LNCAP (cell line): ENCODE measurements around the gene ARHGAP4.

Source experiments
- TF ChIP-seq, protein P1 (sequence below): fragments of 450-650 bp; IDR thresholded peaks from 2 replicates; pipeline ENCODE4 v1.5.1; 2017; ENCODE audit warnings: mild to moderate bottlenecking

Gene ARHGAP4

DNA sequence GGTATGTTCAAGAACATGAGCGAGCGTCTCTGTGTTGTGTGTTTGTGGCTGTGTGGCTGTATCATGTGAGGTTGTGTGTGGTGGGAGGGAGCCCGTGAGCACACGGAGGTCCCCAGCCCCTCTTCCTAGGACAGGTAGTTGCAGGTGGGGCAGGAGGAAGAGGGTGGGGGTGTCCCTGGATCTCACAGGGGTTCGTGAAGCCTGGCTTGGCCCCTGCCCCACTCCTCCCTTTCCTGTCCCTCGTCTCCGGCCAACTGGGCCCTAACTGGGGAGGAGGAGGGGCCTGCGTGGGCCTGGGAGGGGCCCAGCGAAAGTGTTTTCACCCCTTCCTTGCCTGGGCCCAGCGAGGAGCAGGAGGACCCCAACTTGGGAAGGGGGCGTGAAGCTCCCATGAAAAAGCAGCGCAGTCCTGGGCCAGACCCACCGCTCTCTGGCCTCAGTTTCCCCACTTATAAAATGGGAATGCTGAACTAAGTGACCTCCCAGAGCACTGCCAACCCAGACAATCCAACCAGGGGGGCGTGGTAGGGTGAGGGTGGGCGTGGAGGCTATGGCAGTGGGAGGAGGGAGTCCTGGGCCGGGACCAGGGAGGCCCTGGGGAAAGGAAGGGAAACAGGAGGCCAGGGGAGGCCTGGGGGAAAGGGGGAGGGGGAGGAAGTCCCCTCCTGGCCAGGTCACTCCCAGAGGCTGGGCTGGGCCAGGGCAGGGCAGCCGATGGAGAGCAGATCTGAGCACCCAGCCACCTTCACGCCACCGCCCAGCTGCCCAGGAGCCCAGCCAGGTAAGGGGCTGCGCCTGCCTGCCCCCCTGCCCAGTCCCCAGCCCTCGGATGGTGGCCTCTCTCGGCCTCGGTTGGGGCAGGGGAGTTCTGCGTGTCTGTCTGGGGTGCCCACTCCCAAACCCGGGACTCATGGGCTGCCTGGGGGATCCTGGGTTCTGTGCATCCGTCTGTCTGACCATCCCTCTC lies 21.8 kb downstream of the ARHGAP4 start, which contains the start of gene AVPR2:
Gene AVPR2 (plus strand): TSS at position 683 of the 967 bp plus-strand sequence. CDS start 473 bp downstream, outside the sequence.
- TF ChIP-seq, protein P1, sequence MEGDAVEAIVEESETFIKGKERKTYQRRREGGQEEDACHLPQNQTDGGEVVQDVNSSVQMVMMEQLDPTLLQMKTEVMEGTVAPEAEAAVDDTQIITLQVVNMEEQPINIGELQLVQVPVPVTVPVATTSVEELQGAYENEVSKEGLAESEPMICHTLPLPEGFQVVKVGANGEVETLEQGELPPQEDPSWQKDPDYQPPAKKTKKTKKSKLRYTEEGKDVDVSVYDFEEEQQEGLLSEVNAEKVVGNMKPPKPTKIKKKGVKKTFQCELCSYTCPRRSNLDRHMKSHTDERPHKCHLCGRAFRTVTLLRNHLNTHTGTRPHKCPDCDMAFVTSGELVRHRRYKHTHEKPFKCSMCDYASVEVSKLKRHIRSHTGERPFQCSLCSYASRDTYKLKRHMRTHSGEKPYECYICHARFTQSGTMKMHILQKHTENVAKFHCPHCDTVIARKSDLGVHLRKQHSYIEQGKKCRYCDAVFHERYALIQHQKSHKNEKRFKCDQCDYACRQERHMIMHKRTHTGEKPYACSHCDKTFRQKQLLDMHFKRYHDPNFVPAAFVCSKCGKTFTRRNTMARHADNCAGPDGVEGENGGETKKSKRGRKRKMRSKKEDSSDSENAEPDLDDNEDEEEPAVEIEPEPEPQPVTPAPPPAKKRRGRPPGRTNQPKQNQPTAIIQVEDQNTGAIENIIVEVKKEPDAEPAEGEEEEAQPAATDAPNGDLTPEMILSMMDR: no peak

DNA sequence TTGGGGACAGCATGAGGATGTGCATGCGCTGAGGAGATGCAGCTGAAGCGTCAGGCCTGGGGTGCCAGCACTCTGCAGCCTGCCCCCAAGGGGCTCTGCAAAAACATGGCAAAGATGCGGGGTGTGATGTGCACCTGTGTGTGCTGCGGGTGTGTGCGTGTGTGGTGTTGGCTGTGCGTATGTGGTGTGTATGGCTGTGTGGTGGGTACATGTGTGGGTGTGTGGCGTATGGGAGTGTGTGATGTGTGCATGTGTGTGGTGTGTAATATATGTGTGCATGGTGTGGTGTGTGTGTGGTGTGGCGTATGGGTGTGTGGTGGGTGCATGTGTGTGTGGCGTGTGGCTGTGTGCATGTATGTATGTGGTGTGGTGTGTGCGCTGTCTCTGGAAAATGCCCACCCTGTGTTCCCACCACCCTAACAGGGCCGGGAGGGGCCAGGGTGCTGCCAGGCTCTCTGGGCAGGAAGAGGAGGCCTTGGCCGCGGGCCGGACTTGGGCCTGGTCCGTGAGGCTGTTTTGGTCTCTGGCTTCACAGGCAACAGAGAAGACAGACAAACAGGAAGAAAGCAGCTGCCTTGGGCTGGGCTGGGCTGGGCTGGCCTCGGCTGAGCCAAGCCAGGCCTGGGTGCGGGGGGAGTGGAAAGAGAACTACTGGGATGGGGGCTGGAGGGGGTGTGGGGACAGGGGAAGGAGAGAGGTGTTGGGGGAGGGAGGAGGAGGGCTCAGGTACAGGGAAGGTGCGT lies 22.7 kb downstream of the ARHGAP4 start:
- TF ChIP-seq, protein P1: no peak

DNA sequence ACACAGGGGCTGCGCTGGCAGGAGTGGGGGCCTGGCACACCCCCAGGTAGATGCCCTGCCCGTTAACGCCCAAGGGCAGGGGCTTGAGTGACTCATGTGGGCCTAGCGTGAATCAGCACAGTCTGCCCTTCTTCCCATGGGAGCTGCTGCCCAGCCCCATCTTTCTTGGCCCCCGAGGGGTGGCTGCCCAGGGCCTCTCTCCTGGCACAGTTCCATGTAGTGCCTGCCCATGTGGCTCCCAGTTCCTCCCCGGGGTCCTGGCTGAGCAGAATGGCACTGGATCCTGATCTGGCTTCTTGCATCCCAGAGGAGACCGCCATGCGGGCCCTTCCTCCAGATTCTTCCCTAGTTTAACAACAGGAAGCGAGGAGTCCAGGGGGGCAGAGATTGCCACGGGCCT lies 23.7 kb downstream of the ARHGAP4 start:
- TF ChIP-seq, protein P1: no peak

DNA sequence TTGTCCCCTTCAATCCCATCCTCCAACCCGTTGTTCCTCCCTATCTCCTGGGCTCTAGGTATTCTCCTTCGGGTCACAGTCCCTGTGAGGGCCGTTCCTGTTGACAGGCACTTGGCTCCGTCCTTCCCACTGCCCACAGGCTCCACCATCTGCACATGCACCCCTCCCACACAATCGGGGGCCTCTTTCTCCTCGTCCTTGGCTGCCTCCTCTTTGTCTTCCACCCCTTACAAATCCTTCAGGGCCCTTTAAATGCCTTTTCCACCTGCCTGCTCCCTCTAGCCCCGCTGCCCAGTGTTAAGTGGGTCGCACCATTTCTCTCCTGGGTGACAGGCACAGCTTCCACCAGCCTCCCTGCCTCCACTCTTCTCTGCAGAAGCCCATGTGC lies 24.3 kb downstream of the ARHGAP4 start:
- TF ChIP-seq, protein P1: no peak

DNA sequence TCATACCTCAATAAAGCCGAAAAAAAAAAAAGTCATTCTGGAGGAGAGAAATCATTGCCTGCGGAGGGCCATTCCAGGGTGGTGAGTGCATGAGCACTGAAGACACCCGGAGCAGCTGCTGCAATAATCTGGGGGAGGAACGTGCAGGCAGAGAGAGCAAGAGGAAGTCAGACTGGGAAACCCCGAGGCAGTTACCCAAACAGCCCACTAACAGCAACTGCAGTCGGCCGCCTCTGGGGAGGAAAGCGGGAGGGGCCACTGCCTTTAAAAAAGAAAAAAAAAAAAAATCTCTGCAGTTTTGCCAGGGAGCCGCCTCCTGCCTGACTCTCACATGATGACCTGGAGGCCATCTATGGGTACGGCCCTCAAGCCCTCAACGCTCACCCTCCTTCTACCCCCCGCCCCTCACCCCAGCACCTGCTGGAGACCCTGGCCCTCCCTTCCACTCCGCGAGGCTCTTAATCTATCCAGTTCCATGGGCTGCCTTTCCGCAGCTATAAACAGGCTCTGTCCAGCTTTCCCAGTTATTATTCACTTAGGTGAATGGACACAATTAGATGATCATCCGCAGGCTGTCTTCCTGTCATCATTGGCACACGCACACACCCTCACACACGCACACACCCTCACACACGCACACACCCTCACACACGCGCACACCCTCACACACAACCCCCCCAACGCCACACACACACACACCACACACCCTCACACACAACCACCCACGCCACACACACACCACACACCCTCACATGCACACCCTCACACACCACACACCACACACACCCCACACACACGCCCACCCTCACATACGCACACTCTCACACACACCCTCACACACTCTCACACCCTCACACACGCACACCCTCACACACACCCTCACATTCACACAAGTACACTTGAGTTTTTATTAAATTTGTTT lies 25.0 kb downstream of the ARHGAP4 start:
- TF ChIP-seq, protein P1: no peak

DNA sequence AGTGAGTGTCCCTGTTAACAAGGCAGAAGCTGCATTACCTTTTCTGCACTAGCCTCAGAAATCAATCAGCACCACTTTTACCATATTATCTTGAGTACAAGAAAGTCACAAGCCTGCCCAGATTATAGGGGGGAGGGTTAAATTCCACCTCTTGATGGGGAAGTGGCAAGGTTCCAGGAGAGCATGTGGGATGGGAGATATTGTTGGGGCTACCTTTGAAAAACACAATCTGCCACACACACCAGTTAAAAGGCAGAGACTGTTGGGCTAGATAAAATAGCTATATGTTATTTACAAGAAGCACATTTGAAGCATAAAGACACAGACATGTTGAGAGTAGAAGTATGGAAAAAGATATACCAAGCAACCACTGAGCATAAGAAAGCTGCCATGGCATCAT lies 28.2 kb downstream of the ARHGAP4 start:
- TF ChIP-seq, protein P1: no peak

DNA sequence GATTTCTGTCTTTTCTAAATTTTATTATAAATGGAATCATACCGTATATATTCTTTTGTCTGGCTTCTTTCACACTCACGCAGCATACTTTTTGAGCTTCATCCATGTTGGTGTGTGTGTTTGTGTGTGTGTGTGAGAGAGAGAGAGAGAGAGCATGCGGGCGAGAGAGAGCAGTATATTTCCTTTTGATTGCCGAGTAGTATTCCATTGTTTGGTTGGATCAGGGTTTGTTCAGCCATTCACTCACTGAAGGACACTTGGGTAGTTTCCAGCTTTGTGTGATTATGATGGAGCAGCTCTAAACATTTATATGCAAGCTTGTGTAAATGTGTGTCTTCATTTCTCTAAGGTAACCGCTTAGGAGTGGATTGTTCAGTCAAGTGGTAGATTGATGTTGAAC lies 36.9 kb downstream of the ARHGAP4 start:
- TF ChIP-seq, protein P1: no peak
